SK-N-SH treated with all-trans-retinoic acid at 6 μM for 48 hours (cell line): Measurements from ENCODE around the gene CD276.
"Not testable (repeated sequence)": the region's sequence is repeated elsewhere in the genome, so short reads cannot be mapped to it uniquely, and the experiment has no call there.

ENCODE experiments used
- ATAC-seq: fragments of 200-7000 bp; cut with Tn5 transposase; 3 replicates; pipeline ENCODE4 v1.9.1; 2020; ENCODE audit warnings: mild to moderate bottlenecking, moderate library complexity
- ARNTL ChIP-seq: fragments of 450-650 bp; formaldehyde crosslinking; IDR thresholded peaks from 2 replicates; pipeline ENCODE4 v1.5.0; 2020; ENCODE audit warnings: low read depth, mild to moderate bottlenecking, moderate library complexity, borderline replicate concordance
- BACH2 ChIP-seq: fragments of 250-450 bp; sonication (Bioruptor Pico); IDR thresholded peaks from 2 replicates; pipeline ENCODE4 v1.9.0; 2021; ENCODE audit warnings: mild to moderate bottlenecking, borderline replicate concordance
- CSDC2 ChIP-seq: fragments of 250-450 bp; sonication (Bioruptor Pico); IDR thresholded peaks from 2 replicates; pipeline ENCODE4 v1.5.0; 2020; ENCODE audit warnings: mild to moderate bottlenecking, moderate library complexity
- ESRRG ChIP-seq: fragments of 250-450 bp; sonication (Bioruptor Pico); IDR thresholded peaks from 2 replicates; pipeline ENCODE4 v1.6.1; 2021; ENCODE audit warnings: mild to moderate bottlenecking
- GLIS3 ChIP-seq: fragments of 250-450 bp; sonication (Bioruptor Pico); IDR thresholded peaks from 2 replicates; pipeline ENCODE4 v1.5.0; 2020; ENCODE audit warnings: mild to moderate bottlenecking, moderate library complexity
- ISL1 ChIP-seq: fragments of 250-450 bp; sonication (Bioruptor Pico); IDR thresholded peaks from 2 replicates; pipeline ENCODE4 v2.1.2; 2022; ENCODE audit warnings: mild to moderate bottlenecking, moderate library complexity
- OSR1 ChIP-seq: fragments of 250-450 bp; sonication (Bioruptor Pico); IDR thresholded peaks from 2 replicates; pipeline ENCODE4 v1.8.0; 2022; ENCODE audit warnings: moderate library complexity, mild to moderate bottlenecking, inconsistent platforms
- PPARA ChIP-seq: fragments of 250-450 bp; sonication (Bioruptor Pico); IDR thresholded peaks from 2 replicates; pipeline ENCODE4 v1.5.0; 2020; ENCODE audit warnings: mild to moderate bottlenecking, borderline replicate concordance
- RARB ChIP-seq: fragments of 250-450 bp; sonication (Bioruptor Pico); IDR thresholded peaks from 2 replicates; pipeline ENCODE4 v1.8.0; 2021; ENCODE audit warnings: mild to moderate bottlenecking, moderate library complexity
- SNAI2 ChIP-seq: fragments of 250-450 bp; sonication (Bioruptor Pico); IDR thresholded peaks from 2 replicates; pipeline ENCODE4 v1.5.0; 2020; ENCODE audit warnings: mild to moderate bottlenecking, moderate library complexity
- TCF4 ChIP-seq: fragments of 250-450 bp; sonication (Bioruptor Pico); IDR thresholded peaks from 2 replicates; pipeline ENCODE4 v1.8.0; 2021; ENCODE audit warnings: mild to moderate bottlenecking, moderate library complexity, borderline replicate concordance
- TOX ChIP-seq: fragments of 250-450 bp; sonication (Bioruptor Pico); IDR thresholded peaks from 2 replicates; pipeline ENCODE4 v1.8.0; 2021; ENCODE audit warnings: mild to moderate bottlenecking, moderate library complexity, borderline replicate concordance
- ZC3H10 ChIP-seq: fragments of 250-450 bp; sonication (Bioruptor Pico); IDR thresholded peaks from 2 replicates; pipeline ENCODE4 v1.5.1; 2021; ENCODE audit warnings: mild to moderate bottlenecking, moderate library complexity
- ZFP30 ChIP-seq: fragments of 450-650 bp; formaldehyde crosslinking; IDR thresholded peaks from 2 replicates; pipeline ENCODE4 v1.5.0; 2022; ENCODE audit warnings: mild to moderate bottlenecking, moderate library complexity
- ZNF565 ChIP-seq: fragments of 450-650 bp; formaldehyde crosslinking; conservative IDR thresholded peaks from 2 replicates; pipeline ENCODE4 v1.5.0; 2020; ENCODE audit warnings: low read depth, mild to moderate bottlenecking, moderate library complexity
- ZNF70 ChIP-seq: fragments of 450-650 bp; formaldehyde crosslinking; IDR thresholded peaks from 2 replicates; pipeline ENCODE4 v1.5.0; 2020; ENCODE audit warnings: mild to moderate bottlenecking, moderate library complexity
- ZNF8 ChIP-seq: fragments of 450-650 bp; formaldehyde crosslinking; IDR thresholded peaks from 2 replicates; pipeline ENCODE4 v1.5.0; 2020; ENCODE audit warnings: mild to moderate bottlenecking, moderate library complexity
- TF ChIP-seq, protein P1 (sequence below): fragments of 250-450 bp; sonication (Bioruptor Pico); IDR thresholded peaks from 2 replicates; pipeline ENCODE4 v1.5.1; 2021; ENCODE audit warnings: mild to moderate bottlenecking, moderate library complexity
- TF ChIP-seq, protein P2 (sequence below): fragments of 250-450 bp; sonication (Bioruptor Pico); IDR thresholded peaks from 2 replicates; pipeline ENCODE4 v1.5.0; 2020; ENCODE audit warnings: mild to moderate bottlenecking, moderate library complexity
- TF ChIP-seq, protein P3 (sequence below): fragments of 250-450 bp; sonication (Bioruptor Pico); IDR thresholded peaks from 2 replicates; pipeline ENCODE4 v1.5.1; 2020; ENCODE audit warnings: low read depth, mild to moderate bottlenecking, moderate library complexity

Gene CD276

DNA sequence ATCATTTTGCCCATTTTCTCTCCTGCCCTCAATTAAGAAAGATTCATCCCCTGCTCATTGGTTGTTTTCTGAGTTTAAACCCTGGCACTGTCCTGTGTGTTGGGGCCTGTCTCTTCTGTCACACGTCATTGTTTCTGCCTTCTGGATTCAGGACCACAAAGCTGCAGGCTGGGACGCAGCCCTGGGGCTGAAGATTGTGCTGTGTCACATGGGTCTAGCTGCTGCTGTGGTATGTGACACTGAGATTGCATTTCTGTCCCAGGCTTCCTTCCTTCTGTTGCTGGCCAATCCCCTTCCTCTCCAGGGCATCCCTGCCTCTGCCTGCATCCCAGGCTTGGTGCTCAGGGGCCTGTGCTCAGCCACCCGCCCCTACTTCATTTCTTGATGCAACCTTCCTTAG lies 40.0 kb downstream of the CD276 start (continued):
- TF ChIP-seq, protein P1, sequence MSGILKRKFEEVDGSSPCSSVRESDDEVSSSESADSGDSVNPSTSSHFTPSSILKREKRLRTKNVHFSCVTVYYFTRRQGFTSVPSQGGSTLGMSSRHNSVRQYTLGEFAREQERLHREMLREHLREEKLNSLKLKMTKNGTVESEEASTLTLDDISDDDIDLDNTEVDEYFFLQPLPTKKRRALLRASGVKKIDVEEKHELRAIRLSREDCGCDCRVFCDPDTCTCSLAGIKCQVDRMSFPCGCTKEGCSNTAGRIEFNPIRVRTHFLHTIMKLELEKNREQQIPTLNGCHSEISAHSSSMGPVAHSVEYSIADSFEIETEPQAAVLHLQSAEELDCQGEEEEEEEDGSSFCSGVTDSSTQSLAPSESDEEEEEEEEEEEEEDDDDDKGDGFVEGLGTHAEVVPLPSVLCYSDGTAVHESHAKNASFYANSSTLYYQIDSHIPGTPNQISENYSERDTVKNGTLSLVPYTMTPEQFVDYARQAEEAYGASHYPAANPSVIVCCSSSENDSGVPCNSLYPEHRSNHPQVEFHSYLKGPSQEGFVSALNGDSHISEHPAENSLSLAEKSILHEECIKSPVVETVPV = no peak
- no peak for TF ChIP-seq PPARA
- TF ChIP-seq ZNF8 (CRISPR knock-in tag) = no peak
- no peak for TF ChIP-seq ZNF70 (CRISPR knock-in tag)
- TF ChIP-seq, protein P2, sequence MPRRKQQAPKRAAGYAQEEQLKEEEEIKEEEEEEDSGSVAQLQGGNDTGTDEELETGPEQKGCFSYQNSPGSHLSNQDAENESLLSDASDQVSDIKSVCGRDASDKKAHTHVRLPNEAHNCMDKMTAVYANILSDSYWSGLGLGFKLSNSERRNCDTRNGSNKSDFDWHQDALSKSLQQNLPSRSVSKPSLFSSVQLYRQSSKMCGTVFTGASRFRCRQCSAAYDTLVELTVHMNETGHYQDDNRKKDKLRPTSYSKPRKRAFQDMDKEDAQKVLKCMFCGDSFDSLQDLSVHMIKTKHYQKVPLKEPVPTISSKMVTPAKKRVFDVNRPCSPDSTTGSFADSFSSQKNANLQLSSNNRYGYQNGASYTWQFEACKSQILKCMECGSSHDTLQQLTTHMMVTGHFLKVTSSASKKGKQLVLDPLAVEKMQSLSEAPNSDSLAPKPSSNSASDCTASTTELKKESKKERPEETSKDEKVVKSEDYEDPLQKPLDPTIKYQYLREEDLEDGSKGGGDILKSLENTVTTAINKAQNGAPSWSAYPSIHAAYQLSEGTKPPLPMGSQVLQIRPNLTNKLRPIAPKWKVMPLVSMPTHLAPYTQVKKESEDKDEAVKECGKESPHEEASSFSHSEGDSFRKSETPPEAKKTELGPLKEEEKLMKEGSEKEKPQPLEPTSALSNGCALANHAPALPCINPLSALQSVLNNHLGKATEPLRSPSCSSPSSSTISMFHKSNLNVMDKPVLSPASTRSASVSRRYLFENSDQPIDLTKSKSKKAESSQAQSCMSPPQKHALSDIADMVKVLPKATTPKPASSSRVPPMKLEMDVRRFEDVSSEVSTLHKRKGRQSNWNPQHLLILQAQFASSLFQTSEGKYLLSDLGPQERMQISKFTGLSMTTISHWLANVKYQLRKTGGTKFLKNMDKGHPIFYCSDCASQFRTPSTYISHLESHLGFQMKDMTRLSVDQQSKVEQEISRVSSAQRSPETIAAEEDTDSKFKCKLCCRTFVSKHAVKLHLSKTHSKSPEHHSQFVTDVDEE (CRISPR knock-in tag) = no peak
- no peak for TF ChIP-seq OSR1
- TF ChIP-seq ESRRG = no peak
- no peak for TF ChIP-seq ZC3H10 (CRISPR knock-in tag)
- no peak for TF ChIP-seq RARB (CRISPR knock-in tag)
- TF ChIP-seq ARNTL (CRISPR knock-in tag) = no peak
- TF ChIP-seq ZNF565 = no peak
- TF ChIP-seq TOX (CRISPR knock-in tag) = no peak
- no peak for TF ChIP-seq ISL1 (CRISPR knock-in tag)

DNA sequence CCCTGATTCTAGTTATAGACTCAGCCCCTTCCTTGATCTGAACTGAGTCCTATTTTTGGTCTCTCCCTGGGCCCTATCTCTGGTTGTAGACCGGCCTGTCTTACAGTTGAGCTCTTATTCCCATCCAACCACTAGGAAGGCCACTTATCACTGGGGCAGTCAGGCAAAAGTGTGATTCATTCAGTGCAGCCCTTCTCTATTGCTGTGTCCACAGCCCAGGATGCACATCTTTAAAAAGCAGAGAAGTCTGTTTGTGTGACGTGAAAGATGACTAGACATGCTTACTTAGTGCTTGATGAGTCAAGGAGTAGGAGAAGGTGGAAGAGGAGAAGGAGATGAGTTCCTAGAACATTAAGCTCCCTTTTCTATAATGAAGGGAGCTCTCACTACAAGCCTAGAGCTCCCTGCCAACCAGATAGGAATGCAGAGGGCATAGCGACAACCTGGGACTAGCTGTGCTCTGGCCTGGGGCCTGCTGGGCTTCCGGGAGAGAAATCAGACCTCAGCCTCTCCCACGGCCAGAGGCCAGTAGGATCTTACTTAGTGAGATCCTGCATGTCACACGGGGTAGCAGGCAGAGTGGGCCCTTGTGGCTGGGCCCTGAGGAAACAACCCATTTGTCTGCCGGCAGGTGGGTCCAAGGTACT lies 43.3 kb downstream of the CD276 start:
- ATAC-seq = peak; percentile 57
- TF ChIP-seq, protein P1 = no peak
- TF ChIP-seq BACH2 = no peak
- no peak for TF ChIP-seq ZNF8 (CRISPR knock-in tag)
- TF ChIP-seq, all 23 proteins: peak for 0

DNA sequence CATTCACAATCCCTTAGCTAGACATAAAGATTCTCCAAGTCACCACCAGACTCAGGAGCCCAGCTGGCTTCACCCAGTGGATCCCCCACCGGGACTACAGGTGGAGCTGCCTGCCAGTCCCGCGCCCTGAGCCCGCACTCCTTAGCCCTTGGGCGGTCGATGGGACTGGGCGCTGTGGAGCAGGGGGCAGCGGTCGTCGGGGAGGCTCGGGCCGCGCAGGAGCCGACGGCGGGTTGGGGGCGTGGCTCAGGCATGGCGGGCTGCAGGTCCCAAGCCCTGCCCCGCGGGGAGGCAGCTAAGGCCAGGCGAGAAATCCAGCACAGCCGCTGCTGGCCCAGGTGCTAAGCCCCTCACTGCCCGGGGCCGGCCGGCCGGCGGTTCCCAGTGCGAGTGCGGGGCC lies 47.9 kb downstream of the CD276 start:
- ATAC-seq = not testable (repeated sequence)

DNA sequence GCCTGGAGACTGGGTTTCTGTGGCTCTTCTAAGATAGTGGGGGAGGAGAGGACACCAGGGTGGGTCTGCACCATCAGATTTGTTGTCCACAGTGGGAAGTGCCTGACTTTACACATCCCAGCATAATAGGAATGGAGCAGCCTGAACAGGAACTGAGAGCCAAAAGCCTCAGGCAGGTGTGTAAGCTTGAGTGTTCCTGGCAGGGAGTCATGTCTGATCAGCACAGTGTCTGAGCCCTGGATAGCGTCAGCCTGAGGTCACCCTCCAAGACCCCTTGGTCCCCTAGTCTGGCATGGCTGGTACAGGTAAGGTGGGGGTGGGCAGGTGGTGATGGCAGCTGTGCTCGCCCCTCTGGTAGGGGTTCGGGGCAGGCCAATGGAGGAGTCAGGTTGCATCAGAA lies 48.7 kb downstream of the CD276 start:
- no peak for ATAC-seq

DNA sequence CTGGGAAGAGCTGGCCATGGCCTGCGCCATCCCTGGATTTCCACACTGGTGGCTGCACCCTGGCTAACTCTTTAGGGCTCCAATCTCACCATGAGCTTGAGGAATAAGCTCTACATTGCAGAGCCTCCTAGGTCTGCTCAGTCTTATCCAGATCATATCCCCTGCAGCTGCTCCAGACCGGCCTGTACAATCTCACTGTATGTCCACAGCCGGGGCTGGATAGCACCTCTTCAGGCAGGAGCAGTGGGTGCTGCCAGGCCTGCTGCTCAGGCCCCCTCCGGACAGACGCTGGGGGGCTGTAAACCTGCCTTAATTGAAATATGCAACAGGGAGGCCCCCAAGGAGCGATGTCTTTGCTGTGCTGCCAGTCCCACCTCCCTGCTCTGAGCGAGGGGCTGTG lies 53.4 kb downstream of the CD276 start:
- peak; percentile 44 for ATAC-seq
- TF ChIP-seq OSR1 = no peak
- TF ChIP-seq, protein P2 (CRISPR knock-in tag) = no peak
- TF ChIP-seq SNAI2 (CRISPR knock-in tag) = no peak
- TF ChIP-seq ZNF70 (CRISPR knock-in tag) = no peak
- TF ChIP-seq, protein P3, sequence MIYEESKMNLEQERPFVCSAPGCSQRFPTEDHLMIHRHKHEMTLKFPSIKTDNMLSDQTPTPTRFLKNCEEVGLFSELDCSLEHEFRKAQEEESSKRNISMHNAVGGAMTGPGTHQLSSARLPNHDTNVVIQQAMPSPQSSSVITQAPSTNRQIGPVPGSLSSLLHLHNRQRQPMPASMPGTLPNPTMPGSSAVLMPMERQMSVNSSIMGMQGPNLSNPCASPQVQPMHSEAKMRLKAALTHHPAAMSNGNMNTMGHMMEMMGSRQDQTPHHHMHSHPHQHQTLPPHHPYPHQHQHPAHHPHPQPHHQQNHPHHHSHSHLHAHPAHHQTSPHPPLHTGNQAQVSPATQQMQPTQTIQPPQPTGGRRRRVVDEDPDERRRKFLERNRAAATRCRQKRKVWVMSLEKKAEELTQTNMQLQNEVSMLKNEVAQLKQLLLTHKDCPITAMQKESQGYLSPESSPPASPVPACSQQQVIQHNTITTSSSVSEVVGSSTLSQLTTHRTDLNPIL = no peak
- TF ChIP-seq TOX (CRISPR knock-in tag) = no peak
- TF ChIP-seq ZC3H10 (CRISPR knock-in tag) = no peak
- no peak for TF ChIP-seq ZNF565
- no peak for TF ChIP-seq ZFP30
- no peak for TF ChIP-seq CSDC2
- TF ChIP-seq ZNF8 (CRISPR knock-in tag) = no peak
- no peak for TF ChIP-seq ESRRG
- TF ChIP-seq PPARA = no peak
- TF ChIP-seq TCF4 (CRISPR knock-in tag) = no peak
- no peak for TF ChIP-seq BACH2

More for the DNA sequence above, 48.7 kb downstream of the CD276 start:
- TF ChIP-seq ISL1 (CRISPR knock-in tag) (no peak), GLIS3 (CRISPR knock-in tag) (no peak), ZNF8 (CRISPR knock-in tag) (no peak)
- TF ChIP-seq, protein P1 = no peak
